ENCODE measurements around the gene CNGA2. TPM values are rescaled to one million over a fixed set of nuclear protein-coding genes. Genes with fewer than 3 reads are reported as not detected.
A peak's percentile ranks its signal among the peaks of the same experiment; 100 is the strongest.

Gene CNGA2
- total RNA-seq, 1 experiment from 2014 or later = not detected

DNA sequence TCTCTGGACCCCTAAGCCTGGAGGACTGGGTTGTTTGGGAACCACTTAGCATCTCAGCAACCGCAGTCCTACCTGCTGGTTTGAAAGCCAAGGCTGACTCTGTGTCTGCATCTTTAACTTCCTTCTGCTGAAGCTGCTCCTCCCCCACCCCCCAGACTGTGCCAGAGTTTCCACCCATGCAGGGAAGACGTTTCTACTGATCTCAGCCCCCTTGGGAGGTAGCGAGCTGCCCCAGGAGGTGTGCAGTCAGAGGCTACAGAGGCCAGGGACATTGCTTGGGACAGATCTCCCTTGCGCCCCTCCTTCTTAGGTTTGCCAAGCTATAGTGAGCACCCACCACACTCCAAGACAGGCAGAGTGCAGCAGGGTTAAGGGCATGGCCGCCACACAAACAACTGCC, 23.4 kb upstream of the CNGA2 start:
- no peak for DNase-seq (ENCODE audit: extremely low read depth, low read depth)

DNA sequence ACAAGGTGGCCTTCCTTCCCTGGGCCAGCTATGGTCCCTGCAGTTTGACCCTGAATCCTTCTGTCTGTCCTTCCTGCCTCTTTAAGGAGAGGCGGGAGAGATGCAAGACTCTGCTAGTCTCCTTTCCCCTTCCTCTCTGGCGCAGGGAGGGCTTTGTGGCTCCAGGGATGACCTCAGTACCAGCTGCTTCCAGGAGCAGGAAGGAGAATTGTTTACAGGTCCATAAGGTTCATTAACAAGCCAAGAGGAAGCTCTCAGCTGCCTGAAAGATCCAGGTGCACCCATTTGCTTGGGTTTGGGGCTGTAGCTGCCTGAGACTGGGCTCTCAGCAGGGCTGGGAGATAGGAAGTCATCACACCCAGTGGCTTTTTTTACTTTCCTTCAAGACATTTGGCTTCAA, 22.8 kb upstream of the CNGA2 start:
- DNase-seq (ENCODE audit: extremely low read depth, low read depth) = no peak

DNA sequence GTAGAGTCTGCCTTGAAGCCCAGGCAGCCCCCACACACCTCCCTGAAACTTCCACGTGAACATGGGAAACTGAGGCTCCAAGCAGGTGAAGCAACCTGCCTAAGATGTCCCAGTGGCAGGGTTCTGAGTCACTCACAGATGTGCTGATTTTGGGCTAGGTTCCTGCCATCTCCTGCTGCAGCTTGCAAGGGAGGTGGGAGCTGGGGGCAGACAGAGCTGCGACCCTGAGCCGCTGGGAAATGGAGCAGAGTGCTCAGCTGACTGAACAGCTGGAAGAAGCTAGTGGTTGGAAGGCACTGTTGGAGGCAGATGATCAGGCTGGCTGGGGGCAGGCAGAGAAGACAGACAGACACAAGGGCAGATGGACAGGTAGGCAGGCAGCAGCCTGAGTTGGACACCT, 22.3 kb upstream of the CNGA2 start:
- DNase-seq (ENCODE audit: extremely low read depth, low read depth) = no peak

- DNase-seq (ENCODE audit: extremely low read depth, low read depth) = peak; percentile 19
Observed at GRCh38 chrX:151713849-151714248, 20.7 kb upstream of the CNGA2 start.

DNA sequence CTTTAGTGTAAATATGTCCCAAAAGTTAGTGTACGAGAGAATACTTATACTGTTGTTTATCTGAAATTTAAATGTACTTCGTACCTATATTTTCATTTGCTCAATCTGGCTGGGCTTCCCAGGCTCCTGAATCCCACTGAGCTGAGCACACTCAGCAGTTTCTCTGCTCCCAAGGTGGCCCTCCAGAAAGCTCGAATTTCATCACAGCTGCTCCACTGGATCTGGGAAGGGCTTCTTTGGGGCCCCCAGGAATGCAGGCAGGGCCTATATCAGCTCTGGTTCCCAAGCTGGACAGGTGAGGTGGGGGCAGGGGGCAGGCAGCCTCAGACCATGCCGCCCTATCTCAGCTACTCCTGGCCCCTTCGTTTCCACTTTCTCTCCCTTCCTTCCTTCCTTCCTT, 20.2 kb upstream of the CNGA2 start:
- DNase-seq (ENCODE audit: extremely low read depth, low read depth) = no peak

GRCh38 chrX:151715752-151716151, 18.8 kb upstream of the CNGA2 start, which contains the start of gene FATE1:
TSS of gene FATE1 (plus strand) at chrX:151716035. CDS start at chrX:151716120, 85 bp downstream.
- no peak for DNase-seq (ENCODE audit: extremely low read depth, low read depth)

- no peak for DNase-seq (ENCODE audit: extremely low read depth, low read depth)
Observed at GRCh38 chrX:151722241-151722846, 12.2 kb upstream of the CNGA2 start.

GRCh38 chrX:151723156-151723760, 11.3 kb upstream of the CNGA2 start:
- DNase-seq (ENCODE audit: extremely low read depth, low read depth) = no peak

DNA sequence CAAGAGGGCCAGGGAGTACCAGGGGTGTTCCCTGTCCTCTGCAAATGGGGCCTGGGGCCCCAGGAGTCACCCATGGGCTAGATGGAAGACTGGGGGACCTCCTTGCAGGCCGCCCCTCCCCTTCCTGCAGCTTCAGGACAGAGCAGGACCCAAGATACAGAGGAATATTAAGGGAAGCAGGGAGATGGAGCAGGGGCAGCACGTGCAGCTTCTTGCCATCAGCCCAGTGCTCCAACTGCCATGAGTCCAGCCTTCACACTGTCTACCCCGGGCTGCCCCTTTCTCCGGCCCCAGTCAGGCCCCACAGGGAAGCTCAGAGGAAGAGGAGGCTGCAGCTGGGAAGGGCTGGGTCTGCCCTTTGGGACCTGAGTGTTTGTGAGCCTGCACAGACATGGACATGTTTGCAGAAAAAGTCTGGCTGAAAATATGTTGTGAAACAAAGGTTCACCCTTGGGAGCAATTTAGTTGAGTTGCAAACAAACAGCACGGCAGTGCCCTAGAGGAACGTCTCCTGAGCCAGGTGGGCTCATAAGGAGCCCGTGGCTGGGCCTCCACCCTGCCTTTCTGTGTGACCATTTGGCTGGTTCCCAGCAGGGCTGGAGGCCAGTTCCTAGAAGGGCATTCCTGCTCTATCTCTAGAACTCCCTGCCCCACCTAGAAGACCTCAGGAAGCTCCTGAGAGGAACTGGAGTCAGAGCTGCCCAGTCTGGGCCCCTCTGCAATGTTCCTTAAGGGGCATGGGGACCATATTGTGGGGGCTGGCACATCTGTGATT, 9.8 kb upstream of the CNGA2 start:
- DNase-seq (ENCODE audit: extremely low read depth, low read depth) = no peak

DNA sequence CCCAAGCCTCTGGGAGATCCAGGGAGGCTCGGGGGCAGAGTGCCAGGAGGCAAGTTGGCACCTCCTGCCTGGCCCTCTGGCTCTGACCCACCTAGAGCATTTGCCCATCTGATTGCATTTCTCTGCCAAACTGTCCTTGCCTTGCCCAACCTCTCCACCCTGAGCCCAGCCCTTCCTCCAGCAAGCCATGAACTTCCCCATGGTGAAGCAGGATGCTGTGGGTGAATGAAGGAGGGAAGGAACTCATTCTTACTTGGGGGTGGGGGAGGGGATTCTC, 9.3 kb upstream of the CNGA2 start:
- no peak for DNase-seq (ENCODE audit: extremely low read depth, low read depth)

DNA sequence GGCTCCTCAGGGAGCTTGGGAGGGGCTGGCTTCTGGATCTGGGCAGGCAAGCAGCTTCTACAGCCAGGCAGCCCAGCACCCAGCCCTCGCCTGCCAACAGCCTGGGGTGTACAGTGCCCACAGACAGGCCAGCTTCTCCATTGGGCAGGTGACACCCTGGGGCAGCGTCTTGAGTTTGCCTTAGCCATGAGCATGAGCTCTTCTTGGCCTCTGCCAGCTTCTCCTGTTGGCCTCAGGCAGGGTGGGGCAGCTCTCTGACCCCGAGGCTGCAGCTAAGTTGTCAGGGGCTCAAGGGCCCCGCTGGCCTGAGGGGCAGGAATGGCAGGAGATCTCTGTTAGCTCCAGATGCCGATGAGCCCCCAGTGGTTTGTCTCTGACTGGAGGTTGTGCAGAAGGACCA, 7.8 kb upstream of the CNGA2 start:
- DNase-seq (ENCODE audit: extremely low read depth, low read depth) = no peak

- DNase-seq (ENCODE audit: extremely low read depth, low read depth) = no peak
Observed at GRCh38 chrX:151727346-151727745, 7.2 kb upstream of the CNGA2 start.

DNA sequence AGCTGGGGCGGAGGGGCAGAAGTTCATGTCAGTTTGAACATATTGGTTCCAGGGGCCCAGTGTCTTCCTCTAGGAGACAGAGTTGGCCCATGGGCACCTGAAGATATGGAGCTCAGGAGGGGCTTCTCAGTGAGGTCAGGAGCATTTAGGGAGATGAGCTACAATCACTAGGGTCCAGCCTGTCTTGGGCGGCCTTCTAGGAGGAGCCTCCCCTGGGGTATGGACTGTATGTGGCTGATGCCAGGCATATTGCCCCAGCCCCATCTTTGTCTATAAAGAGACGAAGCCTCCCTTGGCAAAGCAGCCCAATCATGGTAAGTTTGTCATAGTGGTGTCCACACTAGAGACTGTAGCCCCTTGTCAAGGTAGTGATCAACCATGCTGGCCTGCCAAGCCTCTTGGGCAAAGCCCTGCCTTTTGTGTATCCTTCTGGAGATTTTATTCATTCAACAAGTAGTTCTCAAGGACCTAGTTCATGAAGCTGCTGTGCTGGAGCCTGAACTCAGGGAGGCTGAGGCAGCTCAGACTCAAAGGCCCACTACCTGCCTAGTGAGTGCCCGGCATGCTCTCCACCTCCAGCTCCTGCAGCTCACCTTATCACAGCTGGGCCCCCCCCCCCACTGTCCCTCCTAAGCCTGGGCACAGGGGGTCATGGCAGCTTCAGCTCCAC, 5.4 kb upstream of the CNGA2 start:
- DNase-seq (ENCODE audit: extremely low read depth, low read depth) = no peak

- no peak for DNase-seq (ENCODE audit: extremely low read depth, low read depth)
Observed at GRCh38 chrX:151735219-151735618, 673 bp downstream of the CNGA2 start.

GRCh38 chrX:151736685-151737084, 2.1 kb downstream of the CNGA2 start:
- DNase-seq (ENCODE audit: extremely low read depth, low read depth) = no peak

DNA sequence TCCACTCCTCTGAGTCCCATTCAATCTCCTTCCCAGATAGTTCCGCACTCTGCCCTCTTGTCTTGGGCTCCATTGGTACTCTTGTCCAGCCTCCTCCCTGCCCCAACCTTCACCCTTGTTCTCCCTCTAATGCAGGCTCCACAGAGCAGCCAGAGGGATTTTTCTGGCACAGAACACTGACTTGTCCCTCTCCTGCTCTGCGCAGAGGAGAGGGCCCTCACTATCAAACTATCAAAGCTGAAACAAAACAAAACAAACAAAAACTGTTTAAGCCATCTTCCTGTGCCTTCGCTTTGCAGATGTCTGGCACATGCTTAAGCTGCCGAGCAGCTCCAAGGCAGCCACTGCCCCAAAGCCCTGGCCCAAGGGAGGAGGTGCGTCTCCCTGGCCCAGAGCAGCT, 2.9 kb downstream of the CNGA2 start:
- DNase-seq (ENCODE audit: extremely low read depth, low read depth) = no peak

GRCh38 chrX:151738751-151739150, 4.2 kb downstream of the CNGA2 start:
- no peak for DNase-seq (ENCODE audit: extremely low read depth, low read depth)

DNA sequence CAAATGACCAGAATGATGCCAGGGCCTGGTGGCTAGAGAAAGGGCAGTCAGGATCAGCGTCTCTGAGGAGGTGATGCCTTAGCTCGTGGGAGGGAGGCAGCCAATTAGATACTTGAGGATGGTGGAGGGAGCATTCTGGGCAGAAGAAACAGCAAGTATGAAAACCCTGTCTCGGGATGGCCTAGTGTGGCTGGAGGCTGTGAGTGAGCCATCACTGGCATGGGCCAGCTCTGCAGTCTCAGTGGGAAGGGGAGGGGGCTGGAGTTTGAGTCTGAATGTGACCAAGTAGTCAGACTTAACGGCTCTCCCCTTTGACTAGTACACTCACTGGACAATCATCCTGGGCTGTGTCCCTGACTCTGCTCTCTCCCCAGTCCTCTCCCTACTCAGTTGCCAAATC, 7.1 kb downstream of the CNGA2 start:
- no peak for DNase-seq (ENCODE audit: extremely low read depth, low read depth)

- no peak for DNase-seq (ENCODE audit: extremely low read depth, low read depth)
Observed at GRCh38 chrX:151742311-151742710, 7.8 kb downstream of the CNGA2 start.

GRCh38 chrX:151743651-151744470, 9.3 kb downstream of the CNGA2 start:
- no peak for DNase-seq (ENCODE audit: extremely low read depth, low read depth)

- no peak for DNase-seq (ENCODE audit: extremely low read depth, low read depth)
Observed at GRCh38 chrX:151745651-151746050, 11.1 kb downstream of the CNGA2 start.
